Measurements from ENCODE around the gene TXNDC8.
"Not testable (repeated sequence)": the region's sequence is repeated elsewhere in the genome, so short reads cannot be mapped to it uniquely, and the experiment has no call there.

Gene TXNDC8

DNA sequence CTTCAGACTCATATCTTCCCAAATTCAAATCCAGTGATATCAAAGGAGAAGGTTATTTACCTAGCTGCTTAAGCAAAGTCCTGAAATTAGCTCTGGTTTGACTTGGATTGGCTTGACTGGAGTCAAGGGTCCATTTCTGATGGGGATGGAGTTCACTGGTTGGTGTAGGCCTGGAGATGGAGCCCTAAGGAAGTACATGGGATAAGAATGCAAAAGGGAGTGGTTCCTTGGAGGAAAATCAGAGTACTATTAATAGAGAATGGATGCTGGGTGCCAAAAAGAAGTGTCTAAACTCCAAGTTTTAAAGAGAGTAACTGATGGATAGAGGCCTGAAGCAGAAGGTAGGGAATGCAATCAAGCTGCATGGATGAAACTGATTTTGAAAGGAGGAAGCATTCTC is 13.8 kb downstream of the TXNDC8 start:
- no peak for DNase-seq

DNA sequence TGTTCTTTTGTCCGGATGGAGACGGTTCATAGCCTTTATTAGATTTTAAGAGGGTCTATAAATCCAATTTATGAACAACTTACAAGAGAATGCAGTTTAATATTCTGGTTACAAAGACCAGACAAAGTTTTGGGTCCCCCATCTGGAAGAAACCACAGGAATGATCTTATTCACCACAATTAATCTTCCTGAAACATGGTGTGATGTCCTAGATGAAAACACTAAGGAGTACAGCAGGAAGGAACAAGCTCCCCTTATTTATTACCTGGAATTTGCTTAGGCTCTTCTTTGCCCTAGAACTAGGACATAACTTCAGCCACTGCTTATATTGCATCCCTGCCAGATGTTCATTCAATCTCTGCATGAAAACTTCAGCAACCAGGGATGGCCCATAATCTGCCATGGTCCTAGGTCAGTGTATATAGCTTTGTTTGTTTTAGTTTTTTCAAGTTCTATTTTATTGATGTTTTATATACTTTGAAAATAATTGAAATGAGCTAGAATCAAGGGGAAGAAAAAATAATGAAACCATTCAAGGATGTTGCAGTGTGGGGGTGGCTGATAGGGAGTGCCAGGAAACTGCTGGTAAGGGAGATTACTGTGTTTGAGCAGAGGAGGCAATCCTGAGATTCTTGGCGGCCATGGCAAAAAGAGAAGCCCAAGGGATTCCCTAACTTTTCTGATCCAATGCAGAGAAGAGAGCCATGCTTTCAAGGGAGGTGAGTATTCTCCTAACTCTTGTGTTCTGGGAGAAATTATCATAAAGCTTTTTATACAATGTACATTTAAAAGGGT is 16.8 kb downstream of the TXNDC8 start:
- no peak for DNase-seq

DNA sequence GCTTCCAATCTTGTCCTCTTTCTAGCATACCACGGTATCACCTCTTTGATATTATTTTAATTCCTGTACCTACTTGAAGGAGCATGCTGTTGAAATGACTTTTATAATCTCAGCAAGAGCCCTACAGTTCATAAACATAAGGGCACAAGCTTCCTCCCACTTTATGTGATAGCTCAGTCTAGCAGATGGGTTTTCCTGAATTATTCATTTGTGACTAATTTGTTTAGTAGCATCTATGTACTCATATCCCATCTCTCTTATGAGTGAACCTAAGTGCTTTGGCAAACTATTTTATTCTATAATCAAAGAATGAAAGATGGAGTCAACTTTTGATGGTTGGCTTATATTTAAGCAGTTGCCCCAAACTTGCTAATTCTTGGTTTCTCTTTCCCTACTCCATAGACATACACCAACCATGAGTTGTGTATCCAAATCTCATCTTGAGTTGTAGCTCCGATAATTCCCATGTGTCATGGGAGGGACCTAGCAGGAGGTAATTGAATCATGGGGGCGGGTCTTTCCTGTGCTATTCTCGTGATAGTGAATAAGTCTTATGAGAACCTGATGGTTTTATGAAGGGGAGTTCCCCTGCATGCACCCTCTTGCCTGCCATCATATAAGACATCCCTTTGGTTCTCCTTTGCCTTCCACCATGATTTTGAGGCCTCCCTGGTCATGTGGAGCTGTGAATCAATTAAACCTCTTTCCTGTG is 17.7 kb downstream of the TXNDC8 start:
- no peak for DNase-seq

DNA sequence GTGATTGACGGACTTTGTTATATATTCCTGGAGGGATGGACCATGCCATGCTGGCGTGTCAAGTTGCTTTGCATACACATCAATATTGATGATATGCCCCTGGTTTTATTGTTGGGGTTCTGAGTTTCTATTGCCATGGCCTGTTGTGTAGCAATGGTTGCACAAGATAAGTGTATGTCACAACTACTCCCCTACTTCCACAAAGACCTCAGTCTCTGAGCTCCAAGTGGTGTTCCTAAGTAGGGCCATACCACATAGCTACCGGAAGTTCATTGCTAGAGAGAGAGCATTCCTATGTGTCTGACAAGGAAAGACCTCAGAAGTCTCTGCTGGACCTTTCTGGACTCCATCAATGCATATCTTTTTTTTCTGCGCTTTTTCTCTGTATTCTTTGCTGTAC is 19.8 kb downstream of the TXNDC8 start:
- DNase-seq = no peak

DNA sequence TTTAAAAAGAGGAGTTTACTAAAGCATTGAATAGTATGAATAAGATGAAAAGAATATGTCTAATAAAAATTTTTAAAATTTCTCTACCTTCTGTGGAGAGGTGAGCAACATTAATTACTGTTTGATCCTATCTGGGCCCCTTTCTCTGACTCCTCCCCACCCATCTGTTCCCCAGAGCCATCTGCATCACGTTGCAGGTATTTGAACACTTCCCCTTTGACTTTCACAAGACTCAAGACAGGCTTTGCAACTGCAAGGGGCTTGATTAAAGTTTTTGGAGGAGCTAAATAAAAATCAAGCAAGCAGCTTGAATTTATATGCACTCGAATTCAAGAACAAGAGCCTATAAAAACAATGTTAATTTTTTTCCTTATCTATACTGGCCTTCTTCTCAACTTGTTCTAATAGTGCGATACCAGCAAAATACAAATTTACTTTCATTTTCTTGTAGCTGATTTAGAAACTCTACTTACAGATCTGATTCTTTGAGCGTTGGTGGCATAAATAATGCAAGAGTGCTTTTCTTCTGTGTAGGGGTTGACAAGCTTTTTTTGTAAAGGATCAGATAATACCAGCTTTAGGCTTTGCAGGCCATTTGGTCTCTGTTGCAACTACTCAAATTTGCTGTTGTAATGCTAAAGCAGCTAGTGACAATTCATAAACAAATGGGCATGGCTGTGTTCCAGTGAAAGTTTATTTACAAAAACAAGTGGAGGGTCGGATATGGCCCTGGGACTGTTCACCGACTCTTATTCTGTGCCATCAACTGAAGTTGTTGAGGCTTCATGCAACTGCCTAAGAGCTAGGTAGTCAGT is 21.2 kb downstream of the TXNDC8 start:
- no peak for DNase-seq

DNA sequence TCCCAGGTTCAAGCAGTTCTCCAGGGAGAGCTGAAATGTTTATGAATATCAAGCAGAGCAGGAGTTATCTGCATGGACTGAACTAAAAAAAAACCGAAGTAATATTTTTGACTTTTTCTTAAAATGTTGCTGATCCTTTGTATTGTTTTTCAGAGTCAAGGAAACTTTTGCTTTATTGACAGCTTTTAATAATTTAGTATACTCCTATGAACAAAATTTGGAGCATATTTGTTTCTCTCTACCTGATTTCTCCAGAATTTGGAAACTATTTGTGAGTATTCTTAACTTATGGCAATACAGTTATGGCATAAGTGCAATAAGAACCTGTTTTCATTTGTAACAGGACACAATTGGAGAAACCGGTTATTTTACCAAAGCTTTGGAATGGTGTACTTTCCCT is 25.7 kb downstream of the TXNDC8 start:
- DNase-seq = not testable (repeated sequence)

DNA sequence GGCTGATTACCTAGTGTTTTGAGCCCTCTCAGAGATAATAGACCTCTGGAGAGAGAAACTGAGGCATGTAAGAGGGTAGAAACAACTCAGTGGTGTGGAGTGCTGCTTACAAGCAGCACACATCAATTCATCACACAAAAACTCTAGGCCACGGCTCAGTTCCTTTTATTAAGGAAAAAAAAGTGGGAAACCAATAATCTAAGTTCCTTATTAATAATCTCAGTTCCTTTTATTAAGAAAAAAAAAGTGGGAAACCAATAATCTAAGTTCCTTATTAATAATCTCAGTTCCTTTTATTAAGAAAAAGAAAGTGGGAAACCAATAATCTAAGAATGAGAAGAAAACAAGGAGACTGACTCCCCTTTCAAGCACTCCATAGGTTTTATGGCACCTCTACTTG is 28.0 kb downstream of the TXNDC8 start:
- no peak for DNase-seq

DNA sequence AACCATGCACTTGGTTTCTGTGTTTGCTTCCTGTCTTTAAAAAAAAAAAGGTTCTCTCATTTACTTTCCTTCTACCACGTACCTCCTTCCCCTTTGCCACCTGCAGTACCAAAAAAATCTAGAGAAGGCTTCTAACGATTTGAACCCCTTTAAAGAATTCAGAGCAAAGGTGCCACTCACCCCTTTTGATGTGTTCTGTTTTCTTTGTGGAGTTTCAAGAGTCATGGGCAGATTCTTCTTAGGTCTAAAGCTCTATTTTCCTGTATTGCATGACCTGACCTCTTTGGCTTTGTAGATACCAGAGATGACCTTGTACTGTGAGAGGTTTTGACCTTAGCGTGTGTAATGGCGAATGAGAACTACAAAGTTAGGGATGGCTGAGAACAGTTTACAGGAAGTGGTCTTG is 29.0 kb downstream of the TXNDC8 start:
- no peak for DNase-seq

DNA sequence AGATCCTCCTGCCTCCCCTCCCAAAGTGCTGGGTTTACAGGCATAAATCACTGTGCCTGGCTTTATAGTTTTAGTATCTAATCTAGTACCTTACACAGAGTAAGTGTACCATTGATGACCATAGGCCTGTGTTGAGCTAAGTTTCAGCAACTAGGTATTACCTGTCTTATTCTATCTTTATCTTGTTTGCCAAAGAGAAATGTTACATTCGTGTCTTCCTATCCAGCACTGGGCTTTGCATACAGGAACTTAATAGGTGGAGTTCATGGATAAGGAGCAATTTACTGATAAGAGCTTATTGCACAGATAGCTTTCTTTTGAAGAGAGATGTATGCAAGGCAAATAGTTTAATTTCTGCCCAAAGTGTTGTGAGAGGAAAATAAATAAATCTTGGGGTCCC is 30.5 kb downstream of the TXNDC8 start:
- no peak for DNase-seq

DNA sequence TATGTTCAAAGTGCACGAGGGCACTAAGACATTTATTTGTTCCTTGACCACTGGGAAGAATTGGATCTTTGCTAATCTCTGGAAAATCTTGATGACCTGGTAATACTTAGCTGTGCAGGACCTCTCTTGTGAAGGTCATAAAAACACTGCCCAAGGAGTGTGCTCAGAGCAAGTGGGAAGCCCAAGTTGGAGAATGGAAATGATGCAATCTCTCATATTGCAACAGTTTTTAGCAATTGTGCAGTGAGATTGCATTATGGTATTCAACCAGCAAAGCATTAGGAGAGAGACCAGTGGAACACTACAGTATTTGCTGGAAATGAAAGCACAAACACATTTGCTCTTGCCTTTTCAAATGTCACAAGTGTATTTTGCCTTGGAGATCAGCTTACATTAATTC is 34.5 kb downstream of the TXNDC8 start:
- DNase-seq = no peak

DNA sequence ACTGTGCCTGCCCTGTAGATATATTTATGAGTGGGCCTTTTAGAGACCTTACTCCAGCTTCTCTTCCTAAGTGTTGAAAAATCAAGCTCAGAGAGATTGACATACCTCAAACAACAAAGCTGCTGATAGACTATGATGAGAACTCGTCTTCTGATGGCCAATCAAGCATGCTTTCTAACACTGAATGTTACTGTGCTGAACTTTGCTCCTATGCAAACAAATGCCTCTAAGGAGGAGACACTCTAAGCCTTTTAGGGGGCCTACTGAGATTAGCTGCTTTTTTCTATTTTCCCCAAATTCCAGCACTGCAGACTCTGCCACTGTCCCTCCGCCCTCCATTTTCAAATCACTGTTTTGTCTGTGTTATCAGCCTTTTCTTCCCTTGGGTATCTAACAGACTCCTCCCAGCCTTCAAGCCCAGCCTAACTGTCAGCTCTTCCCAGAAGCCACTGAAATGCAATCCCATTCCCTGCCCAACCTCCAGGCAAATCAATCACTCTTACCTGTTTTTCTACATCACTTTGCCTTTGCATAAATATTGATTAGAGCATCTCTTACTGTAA is 39.5 kb downstream of the TXNDC8 start:
- DNase-seq = no peak

DNA sequence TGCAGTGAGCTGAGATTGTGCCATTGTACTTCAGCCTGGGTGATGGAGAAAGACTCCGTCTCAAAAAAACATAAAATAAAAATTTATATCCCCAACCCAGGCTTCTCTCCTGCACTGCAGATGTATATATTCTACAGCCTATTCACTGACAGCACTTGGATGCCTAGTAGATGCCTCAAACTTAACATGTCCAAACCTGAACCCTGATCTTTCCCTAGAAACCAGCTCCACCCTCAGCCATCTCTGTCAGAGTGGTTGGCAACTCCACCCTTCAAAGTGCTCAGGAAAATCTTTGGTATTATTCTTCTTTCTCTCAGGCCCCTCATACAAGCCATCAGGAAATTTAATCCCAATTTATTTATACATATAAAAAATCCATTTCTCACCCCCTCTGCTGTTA is 44.4 kb downstream of the TXNDC8 start:
- DNase-seq = no peak

DNA sequence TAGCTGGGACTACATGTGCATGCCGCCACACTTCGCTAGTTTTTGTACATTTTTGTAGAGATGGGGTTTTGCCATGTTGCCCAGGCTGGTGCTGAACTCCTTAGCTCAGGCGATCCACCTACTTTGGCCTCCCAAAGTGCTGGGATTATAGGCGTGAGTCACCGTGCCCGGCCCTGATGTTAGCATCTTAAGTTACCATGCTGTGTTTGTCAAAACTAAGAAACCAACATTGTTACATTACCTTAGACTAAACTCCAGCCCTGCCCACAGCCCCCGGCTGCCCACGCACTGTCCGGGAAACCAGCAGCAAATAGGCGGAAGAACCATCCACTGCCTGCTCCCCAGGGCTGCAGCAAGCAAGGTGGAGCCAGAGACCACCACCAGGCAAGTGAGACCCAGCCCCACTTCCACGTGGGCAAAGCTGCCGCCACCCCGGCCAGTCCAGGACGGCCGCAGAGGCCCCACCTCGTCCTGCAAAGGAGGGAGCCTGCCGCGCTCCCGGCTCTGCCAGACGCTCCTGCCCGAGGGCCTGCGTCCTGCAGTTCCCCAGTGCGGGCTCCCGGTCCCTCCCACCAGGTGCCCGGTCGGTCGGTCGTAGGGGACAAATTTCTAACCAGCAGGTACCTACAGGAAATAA is 45.6 kb downstream of the TXNDC8 start:
- DNase-seq = no peak

DNA sequence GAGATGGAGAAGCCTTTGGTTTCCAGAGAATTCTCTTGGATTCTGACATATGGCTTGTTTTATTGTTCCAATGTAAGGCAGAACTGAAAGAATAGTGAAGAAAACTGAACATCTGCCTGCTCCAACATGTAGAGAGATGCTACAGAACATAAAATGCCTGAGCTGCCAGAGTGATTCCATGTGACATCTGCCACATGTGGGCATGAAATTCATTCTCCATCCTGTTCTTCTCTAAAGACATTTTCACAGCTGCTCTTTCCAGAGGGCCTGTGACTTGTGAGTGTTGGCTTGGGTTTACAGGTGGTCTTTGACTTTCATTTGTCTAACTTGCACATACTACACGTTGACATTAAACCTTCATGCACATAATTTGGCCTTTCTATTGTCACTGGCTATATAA is 47.7 kb downstream of the TXNDC8 start:
- DNase-seq = no peak

DNA sequence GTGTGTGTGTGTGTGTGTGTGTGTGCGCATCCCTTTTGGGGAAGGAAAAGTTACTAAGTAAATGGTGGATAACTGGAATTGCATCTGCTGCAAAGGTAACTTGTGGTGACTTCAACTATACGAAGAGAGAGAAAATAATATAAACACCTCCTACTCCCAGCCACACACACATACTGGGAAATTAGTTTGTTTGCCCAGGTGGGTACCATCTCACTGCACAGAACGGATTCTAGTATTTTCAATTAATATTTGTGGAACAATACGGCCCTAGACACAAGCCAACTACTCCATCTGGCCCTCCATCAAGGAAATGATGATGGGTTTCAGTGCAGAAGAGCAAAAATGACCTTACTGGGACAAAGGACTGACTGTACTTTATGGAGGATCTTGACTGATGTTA is 49.2 kb downstream of the TXNDC8 start:
- DNase-seq = no peak

DNA sequence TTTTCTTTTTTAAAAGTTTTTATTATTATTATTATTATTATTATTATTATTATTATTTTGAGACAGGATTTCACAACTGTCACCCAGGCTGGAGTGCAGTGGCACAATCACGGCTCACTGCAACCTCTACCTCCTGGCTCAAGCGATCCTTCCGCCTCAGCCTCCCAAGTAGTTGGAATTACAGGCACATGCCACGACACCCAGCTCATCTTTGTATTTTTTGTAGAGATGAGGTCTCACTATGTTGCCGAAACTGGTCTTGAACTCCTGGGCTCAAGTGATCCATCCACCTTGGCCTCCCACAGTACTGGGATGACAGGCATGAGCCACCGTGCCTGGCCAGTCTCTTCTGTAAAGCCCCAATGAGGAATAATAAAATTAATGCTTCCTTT is 50.4 kb downstream of the TXNDC8 start:
- DNase-seq = no peak

DNA sequence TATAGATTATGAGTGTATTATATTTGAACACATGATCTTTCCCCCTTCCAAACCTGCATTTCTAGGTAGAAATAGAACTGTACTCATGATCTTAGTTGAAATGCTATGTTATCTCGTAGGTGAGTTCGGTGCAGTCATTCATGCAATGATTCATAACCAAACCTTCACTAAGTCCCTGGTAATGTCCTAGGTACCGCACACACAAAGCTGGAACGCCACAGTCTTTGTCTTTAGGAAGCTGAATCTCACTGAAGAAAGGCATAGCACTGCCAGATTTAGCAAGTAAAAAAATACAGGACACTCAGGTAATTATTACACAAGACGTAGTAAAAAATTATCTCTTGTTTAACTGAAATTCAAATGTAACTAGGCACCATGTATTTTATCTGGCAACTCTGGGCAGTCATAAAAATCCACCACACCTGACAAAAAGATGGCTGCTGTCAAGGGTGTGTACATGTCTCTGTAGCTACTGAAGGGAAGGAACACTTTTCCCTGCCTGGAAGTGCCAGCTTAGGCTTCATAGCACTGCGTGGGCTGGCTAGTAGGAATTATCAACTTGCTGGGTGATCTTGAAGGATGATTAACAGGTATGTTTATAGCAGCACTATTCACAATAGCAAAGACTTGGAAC is 53.3 kb downstream of the TXNDC8 start:
- no peak for DNase-seq

DNA sequence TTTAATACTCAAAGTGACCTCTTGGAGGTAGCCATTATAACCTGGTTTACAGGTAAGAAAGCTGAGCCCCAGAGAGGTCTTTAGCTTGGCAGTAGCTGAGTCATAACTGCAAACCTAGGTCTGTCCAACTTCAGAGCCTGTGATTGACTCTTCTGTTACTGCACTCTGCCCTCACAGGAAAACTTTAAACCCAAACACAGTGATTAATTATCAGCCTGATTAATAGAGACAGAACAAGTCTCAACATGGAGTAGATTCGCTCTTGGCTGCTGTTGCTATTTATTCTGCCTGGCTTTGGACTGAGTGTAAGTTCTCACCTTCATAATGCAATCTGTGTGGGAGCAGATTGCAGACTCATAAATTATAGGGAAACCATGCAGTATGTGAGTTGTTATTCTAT is 53.9 kb downstream of the TXNDC8 start:
- DNase-seq = no peak

DNA sequence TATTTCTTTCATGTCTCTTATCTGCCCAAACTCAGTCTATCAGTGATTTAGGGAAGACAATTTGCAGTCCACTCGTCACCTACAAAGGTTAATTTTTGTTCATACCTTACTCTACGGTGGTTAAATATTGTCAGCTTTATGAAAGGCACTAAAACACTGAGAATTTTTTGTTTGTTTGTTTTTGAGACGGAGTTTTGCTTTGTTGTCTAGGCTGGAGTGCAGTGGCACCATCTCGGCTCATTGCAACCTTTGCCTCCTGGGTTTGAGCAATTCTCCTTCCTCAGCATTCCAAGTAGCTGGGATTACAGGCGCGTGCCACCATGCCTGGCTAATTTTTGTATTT is 55.0 kb downstream of the TXNDC8 start:
- DNase-seq = no peak

DNA sequence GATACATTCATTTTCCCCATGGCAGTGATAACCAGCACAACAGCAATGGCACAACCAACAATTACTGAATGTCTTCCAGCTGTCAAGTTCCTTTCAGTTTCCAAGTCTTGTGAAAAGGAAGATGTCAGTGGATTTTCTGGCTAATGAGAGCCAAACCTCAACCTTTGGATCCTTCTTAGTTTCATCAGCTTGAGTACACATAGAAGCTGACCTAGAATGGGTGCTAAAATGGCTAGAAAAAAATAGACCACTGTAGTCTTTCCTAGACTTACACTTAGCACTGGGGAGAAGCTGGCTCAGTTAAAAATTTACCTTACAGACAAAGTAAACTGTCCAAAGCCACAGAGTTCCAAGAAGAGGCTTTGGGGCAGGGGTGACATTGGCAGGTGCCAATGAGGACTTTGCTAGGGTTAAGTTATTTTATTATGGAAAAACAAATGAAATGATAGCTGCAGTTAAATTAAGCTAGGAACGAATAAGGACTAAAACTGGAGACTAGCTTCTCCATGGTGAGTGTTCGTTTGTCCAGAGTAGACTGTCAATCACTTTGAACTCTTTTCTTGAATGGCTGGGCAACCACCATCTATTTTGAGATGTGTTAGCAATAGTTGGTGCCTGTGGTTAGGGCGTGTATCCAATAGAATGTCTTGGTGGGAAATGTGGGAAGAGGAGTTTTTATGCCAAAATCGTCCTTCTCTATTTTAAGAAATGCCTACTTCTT is 55.5 kb downstream of the TXNDC8 start:
- DNase-seq = no peak

DNA sequence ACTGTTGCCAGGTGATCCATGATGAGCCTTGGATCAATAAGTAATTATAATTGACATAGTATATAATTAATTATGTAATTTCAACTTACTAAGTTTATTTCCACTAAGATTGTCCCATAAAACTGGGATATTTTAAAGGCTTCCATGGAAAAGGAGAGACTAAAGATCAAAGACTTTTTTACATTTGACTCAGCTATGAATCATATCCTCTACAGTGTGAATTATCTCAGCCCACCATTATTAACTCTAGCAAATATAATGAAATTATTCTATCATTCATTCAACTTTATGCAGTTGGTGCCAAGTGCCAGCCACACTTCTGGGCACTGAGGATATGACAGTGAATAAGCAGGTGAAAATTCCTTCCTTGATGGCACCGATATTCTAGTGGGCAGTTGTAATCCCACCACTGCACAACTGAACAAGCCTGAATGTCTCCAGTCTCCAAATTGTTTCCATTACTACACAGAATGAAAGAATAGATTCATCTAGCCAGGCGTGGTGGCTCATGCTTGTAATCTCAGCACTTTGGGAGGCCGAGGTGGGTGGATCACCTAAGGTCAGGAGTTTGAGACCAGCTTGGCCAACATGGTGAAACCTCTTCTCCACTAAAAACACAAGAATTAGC is 59.5 kb downstream of the TXNDC8 start:
- no peak for DNase-seq

Measured in NK-92 treated with Interleukin-12 subunit alpha and Interleukin-12 subunit beta, amount 100 ng/mL, for 24 hours (cell line).